ENCODE results near the gene SLCO2A1. TPM values are rescaled to one million over a fixed set of nuclear protein-coding genes. Genes with fewer than 3 reads are reported as not detected.

SLCO2A1 gene
- total RNA-seq, 4 donors from 2014 or later, result 15.0 to 33.0 (median 19.2) TPM

DNA sequence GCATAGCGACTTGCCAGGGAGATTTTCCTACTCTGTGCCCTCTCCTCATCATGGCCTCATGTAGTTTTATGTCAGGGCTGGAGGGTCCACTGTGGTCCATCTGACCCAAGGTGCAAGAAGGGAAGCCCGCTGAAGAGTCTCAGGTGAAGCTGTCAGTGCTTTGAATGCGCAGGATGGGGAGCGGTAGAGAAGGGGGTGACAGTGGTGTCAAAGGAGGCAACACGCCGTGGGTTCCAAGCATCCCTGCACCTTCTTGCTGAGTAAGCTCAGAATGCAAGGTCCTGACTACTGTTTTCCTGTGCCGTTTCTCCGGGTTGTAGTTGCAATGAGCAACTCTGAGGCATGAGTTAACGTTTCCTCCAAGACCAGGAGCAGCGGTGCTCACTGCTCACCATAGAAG lies 89.2 kb downstream of the SLCO2A1 start:
- Histone ChIP-seq H3K4me3 (no peak overlapping the region), H3K4me1 (peaks cover 0 to 21% (median 0%) of the 10 kb centered on the region in 4 donors), H3K27me3 (no peaks in the 10 kb centered on the region), H3K36me3 (no peaks in the 10 kb centered on the region), H3K27ac (no peak overlapping the region), H3K9me3 (no peaks in the 10 kb centered on the region)
- DNase-seq, result peak in 1 of 3 donors; percentile 15
- TF ChIP-seq CTCF (IDR thresholded peaks at IDR 0.05) (no peak), POLR2A (IDR thresholded peaks at IDR 0.05) (no peak)

- Histone ChIP-seq H3K36me3 (no peaks in the 10 kb centered on the region), H3K9me3 (no peaks in the 10 kb centered on the region), H3K27me3 (no peaks in the 10 kb centered on the region), H3K4me3 (no peak overlapping the region), H3K4me1 (peaks cover 0 to 24% (median 0%) of the 10 kb centered on the region in 4 donors), H3K27ac (no peak overlapping the region)
- TF ChIP-seq CTCF (IDR thresholded peaks at IDR 0.05) (no peak), POLR2A (IDR thresholded peaks at IDR 0.05) (no peak)
- peak in 1 of 3 donors; percentile 24 for DNase-seq
Measured at GRCh38 chr3:133939463-133939835, 90.3 kb downstream of the SLCO2A1 start.

GRCh38 chr3:133938770-133939462 lies 90.8 kb downstream of the SLCO2A1 start:
- H3K4me3 ChIP-seq, result no peak overlapping the region
- TF ChIP-seq CTCF (IDR thresholded peaks at IDR 0.05) (no peak), POLR2A (IDR thresholded peaks at IDR 0.05) (no peak)
- no peak overlapping the region for H3K27ac ChIP-seq
- H3K9me3 ChIP-seq, result no peaks in the 10 kb centered on the region
- no peaks in the 10 kb centered on the region for H3K36me3 ChIP-seq
- peak in 1 of 3 donors; percentile 3 for DNase-seq
- H3K4me1 ChIP-seq, result peaks cover 0 to 18% (median 2%) of the 10 kb centered on the region in 4 donors
- no peaks in the 10 kb centered on the region for H3K27me3 ChIP-seq

DNA sequence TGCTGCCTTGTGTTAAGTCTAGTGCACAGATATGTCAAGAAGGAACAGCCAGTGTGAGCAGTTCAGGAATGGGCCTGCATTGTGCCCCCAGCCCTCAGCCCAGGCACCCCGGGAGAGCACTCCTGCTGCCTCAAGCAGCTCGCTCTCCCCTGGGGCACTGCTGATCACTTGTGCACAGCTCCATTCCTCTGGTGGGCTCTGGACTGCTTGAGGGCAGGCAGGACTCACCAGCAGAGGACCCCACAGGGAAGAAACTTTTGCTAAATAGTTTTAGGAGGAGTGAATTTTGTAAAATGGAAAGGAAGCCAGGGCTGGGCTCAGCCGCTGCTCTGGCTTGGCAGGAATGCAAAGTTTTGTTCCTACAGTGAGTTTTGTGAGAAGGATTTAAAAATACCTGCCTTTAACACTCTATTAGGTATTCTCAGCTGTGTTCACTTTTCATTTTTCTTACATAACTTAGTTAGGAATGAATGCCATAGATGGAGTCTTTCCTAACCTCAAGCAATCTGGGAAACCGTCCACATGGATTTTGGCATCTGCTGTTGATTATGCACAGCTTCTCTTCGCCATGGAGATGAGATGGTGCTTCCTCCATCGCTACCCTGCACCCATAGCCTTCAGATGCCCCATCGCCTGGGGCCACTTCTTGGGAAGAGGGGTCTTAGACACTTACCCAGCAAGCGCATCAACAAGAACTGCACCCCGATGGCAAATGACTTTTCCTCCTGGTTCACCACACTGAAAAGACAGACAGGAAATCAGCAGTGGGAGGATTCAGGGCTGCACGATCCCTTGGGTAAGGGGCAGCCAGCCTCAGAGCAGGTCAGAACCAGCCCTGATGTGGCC lies 91.7 kb downstream of the SLCO2A1 start:
- TF ChIP-seq CTCF (IDR thresholded peaks at IDR 0.05) (no peak), POLR2A (IDR thresholded peaks at IDR 0.05) (no peak)
- DNase-seq, result peak in 1 of 3 donors; percentile 29
- Histone ChIP-seq H3K4me1 (peaks cover 0 to 10% (median 2%) of the 10 kb centered on the region in 4 donors), H3K4me3 (no peak overlapping the region), H3K27me3 (no peaks in the 10 kb centered on the region), H3K9me3 (no peaks in the 10 kb centered on the region), H3K27ac (no peak overlapping the region), H3K36me3 (no peaks in the 10 kb centered on the region)

- no peak for TF ChIP-seq CTCF (IDR thresholded peaks at IDR 0.05)
- no peak for TF ChIP-seq POLR2A (IDR thresholded peaks at IDR 0.05)
- Histone ChIP-seq H3K4me1 (peaks cover 0 to 8% (median 2%) of the 10 kb centered on the region in 4 donors), H3K9me3 (no peaks in the 10 kb centered on the region), H3K27me3 (no peaks in the 10 kb centered on the region), H3K36me3 (no peaks in the 10 kb centered on the region), H3K27ac (no peak overlapping the region), H3K4me3 (no peak overlapping the region)
- DNase-seq, result peak in 2 of 3 donors; percentile 6 to 22
Measured at GRCh38 chr3:133937061-133937686, 92.6 kb downstream of the SLCO2A1 start.

All from Peyer's patch (tissue), 4 donors.